Natural killer cell (primary cell): ENCODE measurements around the gene GRM1. TPM values are rescaled to one million over a fixed set of nuclear protein-coding genes. Genes with fewer than 3 reads are reported as not detected.

Experiments used
- ATAC-seq, 3 donors: fragments of 150-1000 bp in 2 of 3; fragments of 200-7000 bp in 1 of 3; cut with Tn5 transposase; 1 replicate in 1 of 3; 2 replicates in 2 of 3; pipeline ENCODE4 v1.10.0; 2021; ENCODE audit warnings: mild to moderate bottlenecking in 2 of 3, moderate library complexity in 2 of 3
- DNase-seq, 2 donors: peaks; one replicate each; pipeline versions ENCODE4 v3.0.0 to v3.0.0-alpha.2; 2013 to 2021; ENCODE audit warnings: mixed read lengths in 1 of 2
- H3K27ac ChIP-seq: one replicate; pipeline ENCODE4 v1.5.1; 2013; ENCODE audit warnings: mild to moderate bottlenecking, low read length
- H3K27me3 ChIP-seq: one replicate; pipeline ENCODE4 v1.6.1; 2013; ENCODE audit warnings: low read length; ENCODE audit not compliant: control insufficient read depth, insufficient read depth
- H3K36me3 ChIP-seq: one replicate; pipeline ENCODE4 v1.6.1; 2013; ENCODE audit warnings: low read length; ENCODE audit not compliant: control insufficient read depth, insufficient read depth
- H3K4me1 ChIP-seq: one replicate; pipeline ENCODE4 v1.6.1; 2013; ENCODE audit warnings: low read length; ENCODE audit not compliant: control insufficient read depth, insufficient read depth
- H3K4me3 ChIP-seq: one replicate; pipeline ENCODE4 v1.5.1; 2013; ENCODE audit warnings: low read length
- H3K9me3 ChIP-seq: one replicate; pipeline ENCODE4 v1.6.1; 2013; ENCODE audit warnings: low read length; ENCODE audit not compliant: control insufficient read depth, insufficient read depth
- H3K27ac Mint-ChIP-seq, 2 donors: one replicate each; pipeline ENCODE4 v1.8.0; 2022; ENCODE audit warnings: mild to moderate bottlenecking in 2 of 2, mixed read lengths in 2 of 2, moderate library complexity in 1 of 2
- H3K27me3 Mint-ChIP-seq, 2 donors: one replicate each; pipeline ENCODE4 v1.8.0; 2022; ENCODE audit warnings: low read depth in 2 of 2, mixed read lengths in 2 of 2
- H3K36me3 Mint-ChIP-seq: one replicate; pipeline ENCODE4 v1.8.0; 2022; ENCODE audit warnings: mixed read lengths
- H3K4me1 Mint-ChIP-seq, 2 donors: one replicate each; pipeline ENCODE4 v1.8.0; 2022; ENCODE audit warnings: mixed read lengths in 2 of 2
- H3K4me3 Mint-ChIP-seq: one replicate; pipeline ENCODE4 v1.8.0; 2022; ENCODE audit warnings: mild to moderate bottlenecking, moderate library complexity, mixed read lengths
- H3K9me3 Mint-ChIP-seq, 2 donors: one replicate each; pipeline ENCODE4 v1.8.0; 2022; ENCODE audit warnings: mixed read lengths in 2 of 2
- WGBS: methylation state at CpG from one replicate; pipeline ENCODE4 v1.1.7; 2013; ENCODE audit warnings: missing lambda C conversion rate; ENCODE audit not compliant: insufficient coverage; 5-methylcytosine and 5-hydroxymethylcytosine counted together
- intact Hi-C: fragments of 100-400 bp; cut with micrococcal nuclease; formaldehyde crosslinking; loops from one replicate; pipeline ENCODE4 v1.14.2; 2022
- total RNA-seq, 4 donors: library from RNA; stranded (reverse); fragments of 120-200 nt in 1 of 4; gene quantifications; one replicate each; pipeline versions ENCODE4 v1.2.3 to v1.2.4, GENCODE V29; 2013 to 2022
- TF ChIP-seq, protein P1 (sequence below): fragments of 200-600 bp; IDR thresholded peaks from one replicate; pipeline ENCODE4 v1.8.0; 2022; ENCODE audit warnings: antibody characterized with exemption

Gene GRM1
- total RNA-seq, 3 donors from 2014 or later (not counting 1 experiment from before 2014, with no cell fraction given) = not detected

DNA sequence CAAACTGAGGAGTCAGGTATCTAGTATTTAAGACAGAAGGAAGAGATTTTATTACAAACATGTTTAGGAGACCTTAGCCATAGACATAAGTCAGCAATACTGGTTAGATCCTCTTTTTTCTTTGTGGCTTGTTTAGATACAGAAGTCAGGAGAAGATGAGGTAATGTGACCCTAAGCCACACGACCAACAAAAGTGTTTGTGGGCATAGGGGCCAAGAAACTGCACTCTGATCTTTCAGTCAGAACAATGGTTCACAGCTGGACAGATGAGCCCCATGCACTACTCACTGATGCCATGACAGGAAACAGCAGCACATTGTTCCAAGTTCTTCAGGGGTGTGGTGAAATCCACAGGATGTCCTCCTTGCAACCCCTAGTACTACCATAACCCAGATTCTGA, 276.2 kb downstream of the GRM1 start:
- Mint-ChIP-seq H3K4me3 (no peak overlapping the region), H3K4me1 (no peaks in the 10 kb centered on the region), H3K36me3 (no peaks in the 10 kb centered on the region), H3K9me3 (peaks cover 6 to 7% of the 10 kb centered on the region in 2 donors), H3K27ac (no peak overlapping the region), H3K27me3 (no peaks in the 10 kb centered on the region)
- DNase-seq (no peak), ATAC-seq (no peak)
- Histone ChIP-seq H3K9me3 (no peaks in the 10 kb centered on the region), H3K4me1 (no peaks in the 10 kb centered on the region), H3K4me3 (no peak overlapping the region), H3K36me3 (no peaks in the 10 kb centered on the region), H3K27me3 (no peaks in the 10 kb centered on the region), H3K27ac (no peak overlapping the region)
- TF ChIP-seq, protein P1, sequence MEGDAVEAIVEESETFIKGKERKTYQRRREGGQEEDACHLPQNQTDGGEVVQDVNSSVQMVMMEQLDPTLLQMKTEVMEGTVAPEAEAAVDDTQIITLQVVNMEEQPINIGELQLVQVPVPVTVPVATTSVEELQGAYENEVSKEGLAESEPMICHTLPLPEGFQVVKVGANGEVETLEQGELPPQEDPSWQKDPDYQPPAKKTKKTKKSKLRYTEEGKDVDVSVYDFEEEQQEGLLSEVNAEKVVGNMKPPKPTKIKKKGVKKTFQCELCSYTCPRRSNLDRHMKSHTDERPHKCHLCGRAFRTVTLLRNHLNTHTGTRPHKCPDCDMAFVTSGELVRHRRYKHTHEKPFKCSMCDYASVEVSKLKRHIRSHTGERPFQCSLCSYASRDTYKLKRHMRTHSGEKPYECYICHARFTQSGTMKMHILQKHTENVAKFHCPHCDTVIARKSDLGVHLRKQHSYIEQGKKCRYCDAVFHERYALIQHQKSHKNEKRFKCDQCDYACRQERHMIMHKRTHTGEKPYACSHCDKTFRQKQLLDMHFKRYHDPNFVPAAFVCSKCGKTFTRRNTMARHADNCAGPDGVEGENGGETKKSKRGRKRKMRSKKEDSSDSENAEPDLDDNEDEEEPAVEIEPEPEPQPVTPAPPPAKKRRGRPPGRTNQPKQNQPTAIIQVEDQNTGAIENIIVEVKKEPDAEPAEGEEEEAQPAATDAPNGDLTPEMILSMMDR = no peak
- WGBS = 0% methylated on average over 1 of the region's 1 CpG
- intact Hi-C loops = no loop called here

DNA sequence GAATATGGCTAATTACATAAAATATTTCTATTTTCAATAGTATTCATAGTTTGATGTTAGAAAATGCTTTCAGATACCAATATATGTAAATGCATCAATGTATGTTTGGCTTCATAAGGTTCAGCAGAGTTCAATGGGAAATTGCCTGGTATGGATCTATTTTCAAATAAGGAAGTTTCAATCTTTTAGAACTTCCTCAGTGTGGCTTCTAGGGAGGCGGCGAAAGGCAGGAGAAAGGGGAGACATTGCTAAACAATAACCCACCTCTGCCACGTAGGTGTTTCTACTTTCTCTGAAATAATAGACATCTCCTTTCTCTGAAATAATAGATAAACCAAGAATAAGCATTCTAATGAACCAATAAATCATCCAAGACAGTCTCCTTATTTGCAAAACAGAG, 277.1 kb downstream of the GRM1 start:
- H3K27ac ChIP-seq = no peak overlapping the region
- ATAC-seq = no peak
- no peak overlapping the region for H3K4me3 Mint-ChIP-seq
- H3K36me3 Mint-ChIP-seq = no peaks in the 10 kb centered on the region
- no peak overlapping the region for H3K4me3 ChIP-seq
- H3K9me3 ChIP-seq = no peaks in the 10 kb centered on the region
- TF ChIP-seq, protein P1 = no peak
- H3K4me1 ChIP-seq = no peaks in the 10 kb centered on the region
- H3K36me3 ChIP-seq = no peaks in the 10 kb centered on the region
- intact Hi-C loops = no loop called here
- 83% methylated on average over 2 of the region's 3 CpGs for WGBS
- H3K27me3 ChIP-seq = no peaks in the 10 kb centered on the region
- no peaks in the 10 kb centered on the region for H3K27me3 Mint-ChIP-seq
- H3K9me3 Mint-ChIP-seq = peaks cover 6 to 7% of the 10 kb centered on the region in 2 donors
- H3K27ac Mint-ChIP-seq = no peak overlapping the region
- H3K4me1 Mint-ChIP-seq = no peaks in the 10 kb centered on the region
- no peak for DNase-seq

DNA sequence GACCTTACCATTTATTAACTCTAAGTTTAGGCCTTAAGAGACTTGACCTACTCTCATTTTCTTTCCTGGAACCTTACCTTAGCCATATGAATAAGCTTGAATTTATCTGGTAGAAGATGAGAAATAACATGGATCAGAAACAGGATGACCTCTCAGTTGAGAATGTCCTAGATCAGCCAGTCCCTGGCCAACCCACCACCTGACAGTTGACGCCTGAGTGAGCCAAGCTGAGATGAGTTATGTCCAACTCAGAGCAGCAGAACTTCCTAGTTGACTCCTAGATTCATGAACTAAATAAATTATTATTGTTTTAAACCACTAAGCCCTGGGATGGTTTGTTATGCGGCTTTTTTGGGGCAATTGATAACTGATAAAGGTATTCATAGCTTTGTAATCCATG, 281.8 kb downstream of the GRM1 start:
- Mint-ChIP-seq H3K36me3 (no peaks in the 10 kb centered on the region), H3K27me3 (no peaks in the 10 kb centered on the region)
- WGBS = 100% methylated on average over 1 of the region's 2 CpGs

DNA sequence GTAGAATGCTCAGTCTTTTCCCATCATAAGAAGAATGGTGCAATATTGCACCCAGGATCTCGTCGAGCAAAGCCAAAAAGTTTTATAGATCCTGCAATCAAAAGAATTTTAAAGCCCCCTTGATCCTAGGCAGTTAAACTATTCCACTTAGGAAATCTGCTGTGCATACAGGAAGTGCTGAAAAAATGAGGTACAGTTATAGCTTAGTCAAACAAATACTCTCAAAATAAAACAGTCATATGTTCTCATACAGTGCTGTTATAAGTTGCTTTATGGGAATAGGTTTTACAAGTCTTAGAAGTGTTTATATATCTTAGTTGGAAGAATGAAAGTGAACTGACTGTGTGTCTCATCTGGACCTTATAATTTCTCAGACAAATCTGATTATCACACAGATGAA, 282.2 kb downstream of the GRM1 start:
- no peaks in the 10 kb centered on the region for H3K9me3 ChIP-seq
- no peaks in the 10 kb centered on the region for H3K36me3 ChIP-seq
- Mint-ChIP-seq H3K27me3 (no peaks in the 10 kb centered on the region), H3K36me3 (no peaks in the 10 kb centered on the region), H3K4me3 (no peak overlapping the region), H3K4me1 (no peaks in the 10 kb centered on the region), H3K27ac (no peak overlapping the region), H3K9me3 (peaks cover 4% of the 10 kb centered on the region in 2 donors)
- H3K4me1 ChIP-seq = no peaks in the 10 kb centered on the region
- H3K4me3 ChIP-seq = no peak overlapping the region
- no peaks in the 10 kb centered on the region for H3K27me3 ChIP-seq
- TF ChIP-seq, protein P1 = no peak
- intact Hi-C loops = no loop called here
- H3K27ac ChIP-seq = no peak overlapping the region
- WGBS = 94% methylated on average over 2 of the region's 2 CpGs
- ATAC-seq (no peak), DNase-seq (no peak)

More for the DNA sequence above, 281.8 kb downstream of the GRM1 start:
- Mint-ChIP-seq H3K4me1 (no peaks in the 10 kb centered on the region), H3K4me3 (no peak overlapping the region), H3K9me3 (peaks cover 4% of the 10 kb centered on the region in 2 donors), H3K27ac (no peak overlapping the region)
- H3K4me3 ChIP-seq = no peak overlapping the region
- DNase-seq (no peak), ATAC-seq (no peak)
- no peaks in the 10 kb centered on the region for H3K4me1 ChIP-seq
- no peak overlapping the region for H3K27ac ChIP-seq
- H3K27me3 ChIP-seq = no peaks in the 10 kb centered on the region
- no peaks in the 10 kb centered on the region for H3K9me3 ChIP-seq
- intact Hi-C loops = no loop called here
- TF ChIP-seq, protein P1 = no peak
- no peaks in the 10 kb centered on the region for H3K36me3 ChIP-seq
